KOPT-K1 (cell line): ENCODE measurements around the gene FYTTD1.
"Not testable (repeated sequence)": the region's sequence is repeated elsewhere in the genome, so short reads cannot be mapped to it uniquely, and the experiment has no call there.

Source experiments
- H3K27ac ChIP-seq: fragments of 200-600 bp; sonication (generic); 2 replicates; pipeline ENCODE4 v1.5.1; 2016; ENCODE audit warnings: antibody characterized with exemption, mild to moderate bottlenecking, low read depth, low read length; ENCODE audit not compliant: poor library complexity, severe bottlenecking
- H3K36me3 ChIP-seq: fragments of 200-600 bp; sonication (generic); 2 replicates; pipeline ENCODE4 v1.5.1; 2017; ENCODE audit warnings: antibody characterized with exemption, mild to moderate bottlenecking, low read length, moderate library complexity; ENCODE audit not compliant: insufficient read depth
- H3K9me3 ChIP-seq: fragments of 200-600 bp; sonication (generic); 2 replicates; pipeline ENCODE4 v1.5.1; 2017; ENCODE audit warnings: antibody characterized with exemption, low read length, mild to moderate bottlenecking; ENCODE audit not compliant: insufficient read depth, poor library complexity, severe bottlenecking

The FYTTD1 gene

GRCh38 chr3:197749601-197750395, at the start of gene FYTTD1:
FYTTD1 (plus strand) TSS chr3:197749883; CDS start chr3:197749972, 89 bp downstream.
- Histone ChIP-seq H3K27ac (peak within 1 kb of the TSS; percentile 53), H3K36me3 (no peaks in the 10 kb centered on the region), H3K9me3 (no peaks in the 10 kb centered on the region)

GRCh38 chr3:197700095-197700494, 49.6 kb upstream of the FYTTD1 start:
- H3K27ac ChIP-seq, result no peak overlapping the region
- H3K36me3 ChIP-seq, result peaks cover 65% of the 10 kb centered on the region
- H3K9me3 ChIP-seq, result no peaks in the 10 kb centered on the region

- H3K27ac ChIP-seq, result no peak overlapping the region
- no peaks in the 10 kb centered on the region for H3K9me3 ChIP-seq
- H3K36me3 ChIP-seq, result peaks cover 51% of the 10 kb centered on the region
Measured at GRCh38 chr3:197701841-197702240, 47.8 kb upstream of the FYTTD1 start.

- H3K27ac ChIP-seq, result no peak overlapping the region
- H3K36me3 ChIP-seq, result peaks cover 19% of the 10 kb centered on the region; the same call in 1 of the 2 replicates
- H3K9me3 ChIP-seq, result no peaks in the 10 kb centered on the region
Measured at GRCh38 chr3:197706658-197707057, 43.0 kb upstream of the FYTTD1 start.

- Histone ChIP-seq H3K9me3 (no peaks in the 10 kb centered on the region), H3K36me3 (0 out of 2 replicates have a peak, but pooled peaks cover 6% of the 10 kb centered on the region), H3K27ac (no peak overlapping the region)
Measured at GRCh38 chr3:197709135-197709534, 40.5 kb upstream of the FYTTD1 start.

GRCh38 chr3:197710965-197711364, 38.7 kb upstream of the FYTTD1 start:
- not testable (repeated sequence) for H3K36me3 ChIP-seq, H3K9me3 ChIP-seq, H3K27ac ChIP-seq

GRCh38 chr3:197711973-197712707, 37.5 kb upstream of the FYTTD1 start:
- Histone ChIP-seq H3K9me3 (no peaks in the 10 kb centered on the region), H3K36me3 (no peaks in the 10 kb centered on the region), H3K27ac (peak overlapping the region; percentile 25)

GRCh38 chr3:197713477-197713822, 36.2 kb upstream of the FYTTD1 start:
- no peak overlapping the region for H3K27ac ChIP-seq
- no peaks in the 10 kb centered on the region for H3K9me3 ChIP-seq
- H3K36me3 ChIP-seq, result no peaks in the 10 kb centered on the region

GRCh38 chr3:197714251-197714650, 35.4 kb upstream of the FYTTD1 start:
- Histone ChIP-seq H3K27ac (no peak overlapping the region), H3K9me3 (no peaks in the 10 kb centered on the region), H3K36me3 (no peaks in the 10 kb centered on the region)

- no peak overlapping the region for H3K27ac ChIP-seq
- H3K36me3 ChIP-seq, result no peaks in the 10 kb centered on the region
- peaks cover 18% of the 10 kb centered on the region for H3K9me3 ChIP-seq
Measured at GRCh38 chr3:197718891-197719290, 30.8 kb upstream of the FYTTD1 start.

GRCh38 chr3:197720694-197721093, 29.0 kb upstream of the FYTTD1 start:
- Histone ChIP-seq H3K27ac (no peak overlapping the region), H3K9me3 (peaks cover 18% of the 10 kb centered on the region), H3K36me3 (no peaks in the 10 kb centered on the region)

- no peak overlapping the region for H3K27ac ChIP-seq
- H3K9me3 ChIP-seq, result peaks cover 18% of the 10 kb centered on the region
- H3K36me3 ChIP-seq, result no peaks in the 10 kb centered on the region
Measured at GRCh38 chr3:197722734-197723133, 26.9 kb upstream of the FYTTD1 start.

- H3K9me3 ChIP-seq, H3K36me3 ChIP-seq, H3K27ac ChIP-seq: not testable (repeated sequence)
Measured at GRCh38 chr3:197727878-197728277, 21.8 kb upstream of the FYTTD1 start.

GRCh38 chr3:197728487-197728886, 21.2 kb upstream of the FYTTD1 start:
- Histone ChIP-seq H3K9me3 (peaks cover 4% of the 10 kb centered on the region), H3K36me3 (no peaks in the 10 kb centered on the region), H3K27ac (no peak overlapping the region)

GRCh38 chr3:197730200-197730599, 19.5 kb upstream of the FYTTD1 start:
- no peaks in the 10 kb centered on the region for H3K36me3 ChIP-seq
- no peaks in the 10 kb centered on the region for H3K9me3 ChIP-seq
- no peak overlapping the region for H3K27ac ChIP-seq

GRCh38 chr3:197730770-197731169, 18.9 kb upstream of the FYTTD1 start:
- not testable (repeated sequence) for H3K9me3 ChIP-seq, H3K27ac ChIP-seq, H3K36me3 ChIP-seq
